Esophagus muscularis mucosa (tissue), 4 donors: ENCODE measurements around the gene CELF4. TPM values are rescaled to one million over a fixed set of nuclear protein-coding genes. Genes with fewer than 3 reads are reported as not detected.

Experiments
- DNase-seq: peaks from one replicate; pipeline ENCODE4 v3.0.0-alpha.2; 2017; ENCODE audit errors: extremely low spot score
- H3K27ac ChIP-seq, 4 donors: fragments of 200-600 bp; sonication (generic); replicated peaks in 1 of 4; 1 replicate in 3 of 4; 2 replicates in 1 of 4; pipeline ENCODE4 v1.5.1; 2016 to 2019; ENCODE audit warnings: mild to moderate bottlenecking in 1 of 4
- H3K27me3 ChIP-seq, 4 donors: fragments of 200-600 bp; sonication (generic); one replicate each; pipeline versions ENCODE4 v1.5.1 to v1.6.0; 2016 to 2019
- H3K36me3 ChIP-seq, 4 donors: fragments of 200-600 bp; sonication (generic); one replicate each; pipeline ENCODE4 v1.5.1; 2016 to 2019
- H3K4me1 ChIP-seq, 4 donors: fragments of 200-600 bp; sonication (generic); one replicate each; pipeline ENCODE4 v1.5.1; 2016 to 2019
- H3K4me3 ChIP-seq, 4 donors: fragments of 200-600 bp; sonication (generic); 1 replicate in 2 of 4; 2 replicates in 2 of 4; pipeline ENCODE4 v1.5.1; 2016 to 2019; ENCODE audit warnings: mild to moderate bottlenecking in 4 of 4, moderate library complexity in 1 of 4
- H3K9me3 ChIP-seq, 4 donors: fragments of 200-600 bp; sonication (generic); 1 replicate in 3 of 4; 2 replicates in 1 of 4; pipeline ENCODE4 v1.5.1; 2016 to 2019
- CTCF ChIP-seq, 3 experiments: fragments of 200-600 bp in 2 of 3; fragments of 450-650 bp in 1 of 3; sonication (generic) in 2 of 3; IDR thresholded peaks; one replicate each; pipeline ENCODE4 v1.5.1; 2017 to 2019; ENCODE audit warnings: antibody characterized with exemption in 3 of 3, mild to moderate bottlenecking in 2 of 3, moderate library complexity in 1 of 3
- EP300 ChIP-seq: sonication (generic); formaldehyde crosslinking; IDR thresholded peaks from one replicate; pipeline ENCODE4 v1.6.1; 2017; ENCODE audit warnings: antibody characterized with exemption
- POLR2A ChIP-seq: fragments of 450-650 bp; IDR thresholded peaks from one replicate; pipeline ENCODE4 v1.6.1; 2017; ENCODE audit warnings: antibody characterized with exemption, moderate library complexity, mild to moderate bottlenecking, low read depth
- POLR2AphosphoS5 ChIP-seq, 2 donors: sonication (generic); formaldehyde crosslinking; IDR thresholded peaks; one replicate each; pipeline ENCODE4 v1.6.1; 2017; ENCODE audit warnings: antibody characterized with exemption in 2 of 2
- WGBS: methylation state at CpG from one replicate; pipeline ENCODE4 v1.1.5; 2018; 5-methylcytosine and 5-hydroxymethylcytosine counted together
- intact Hi-C: fragments of 100-400 bp; cut with DNase I; formaldehyde crosslinking; loops from one replicate; pipeline ENCODE4 v1.15.1; 2023
- total RNA-seq, 4 donors: library from RNA; depleted of rRNA; stranded (reverse); fragments of >200 nt; gene quantifications; one replicate each; pipeline versions ENCODE4 v1.1.0 to v1.2.1, GENCODE V29; 2016

The CELF4 gene
- total RNA-seq, 4 donors from 2014 or later: 0.86 to 1.8 (median 1.7) TPM

- Histone ChIP-seq H3K36me3 (no peaks in the 10 kb centered on the region), H3K4me1 (peaks cover 16 to 22% (median 19%) of the 10 kb centered on the region in 4 donors), H3K4me3 (no peak overlapping the region), H3K27me3 (peaks cover 5 to 83% (median 35%) of the 10 kb centered on the region in 4 donors), H3K9me3 (no peaks in the 10 kb centered on the region), H3K27ac (no peak overlapping the region)
- intact Hi-C loops: no loop called here
- DNase-seq: no peak
- 70% methylated on average over 5 of the region's 5 CpGs for WGBS
- TF ChIP-seq EP300 (no peak), POLR2AphosphoS5 (IDR thresholded peaks at IDR 0.05) (no peak), CTCF (IDR thresholded peaks at IDR 0.05) (no peak), POLR2A (no peak)
These were observed 5.7 kb upstream of the CELF4 start for GRCh38 chr18:37571266-37571665.

- Histone ChIP-seq H3K27me3 (peaks cover 5 to 85% (median 36%) of the 10 kb centered on the region in 4 donors), H3K4me1 (peaks cover 17 to 27% (median 23%) of the 10 kb centered on the region in 4 donors), H3K36me3 (no peaks in the 10 kb centered on the region), H3K27ac (no peak overlapping the region), H3K4me3 (no peak overlapping the region), H3K9me3 (no peaks in the 10 kb centered on the region)
- intact Hi-C loops: no loop called here
- 66% methylated on average over 5 of the region's 5 CpGs for WGBS
- DNase-seq: no peak
- TF ChIP-seq POLR2AphosphoS5 (IDR thresholded peaks at IDR 0.05) (no peak), CTCF (IDR thresholded peaks at IDR 0.05) (no peak), POLR2A (no peak), EP300 (no peak)
These were observed 4.8 kb upstream of the CELF4 start for GRCh38 chr18:37570336-37570930.

- no peak for DNase-seq
- 74% methylated on average over 4 of the region's 4 CpGs for WGBS
- no peak for TF ChIP-seq CTCF (IDR thresholded peaks at IDR 0.05)
- no peak for TF ChIP-seq POLR2AphosphoS5 (IDR thresholded peaks at IDR 0.05)
- TF ChIP-seq EP300: no peak
- no peak for TF ChIP-seq POLR2A
- Histone ChIP-seq H3K27me3 (peaks cover 5 to 87% (median 37%) of the 10 kb centered on the region in 4 donors), H3K27ac (no peak overlapping the region), H3K4me1 (peaks cover 23 to 35% (median 30%) of the 10 kb centered on the region in 4 donors), H3K4me3 (no peak overlapping the region), H3K9me3 (no peaks in the 10 kb centered on the region), H3K36me3 (no peaks in the 10 kb centered on the region)
- intact Hi-C loops: no loop called here
These were observed 3.1 kb upstream of the CELF4 start for GRCh38 chr18:37568671-37569070.

- TF ChIP-seq POLR2AphosphoS5 (IDR thresholded peaks at IDR 0.05): no peak
- no peak for TF ChIP-seq POLR2A
- TF ChIP-seq CTCF (IDR thresholded peaks at IDR 0.05): no peak
- TF ChIP-seq EP300: no peak
- no peak for DNase-seq
- no peaks in the 10 kb centered on the region for H3K9me3 ChIP-seq
- peak overlapping the region; percentile 57 to 69 (median 62) for H3K4me3 ChIP-seq
- H3K27me3 ChIP-seq: peaks cover 5 to 93% (median 37%) of the 10 kb centered on the region in 4 donors
- H3K27ac ChIP-seq: no peak overlapping the region
- peaks cover 23 to 35% (median 30%) of the 10 kb centered on the region in 4 donors for H3K4me1 ChIP-seq
- intact Hi-C loops: no loop called here
- 24% methylated on average over 6 of the region's 10 CpGs for WGBS
- H3K36me3 ChIP-seq: no peaks in the 10 kb centered on the region
These were observed 2.4 kb upstream of the CELF4 start for GRCh38 chr18:37567994-37568359.
